Esophagus squamous epithelium (tissue), 4 donors: ENCODE measurements around the gene NCOR1.

Source experiments
- POLR2A ChIP-seq, 4 donors: fragments of 450-650 bp; IDR thresholded peaks; one replicate each; pipeline ENCODE4 v1.6.1; 2017; ENCODE audit warnings: antibody characterized with exemption in 4 of 4, mild to moderate bottlenecking in 4 of 4, moderate library complexity in 3 of 4
- TF ChIP-seq, protein P1 (sequence below), 6 experiments: fragments of 450-650 bp in 4 of 6; fragments of 200-600 bp in 2 of 6; sonication (generic) in 2 of 6; IDR thresholded peaks; one replicate each; pipeline ENCODE4 v1.5.1; 2016 to 2019; ENCODE audit warnings: antibody characterized with exemption in 6 of 6, mild to moderate bottlenecking in 4 of 6, moderate library complexity in 4 of 6

DNA sequence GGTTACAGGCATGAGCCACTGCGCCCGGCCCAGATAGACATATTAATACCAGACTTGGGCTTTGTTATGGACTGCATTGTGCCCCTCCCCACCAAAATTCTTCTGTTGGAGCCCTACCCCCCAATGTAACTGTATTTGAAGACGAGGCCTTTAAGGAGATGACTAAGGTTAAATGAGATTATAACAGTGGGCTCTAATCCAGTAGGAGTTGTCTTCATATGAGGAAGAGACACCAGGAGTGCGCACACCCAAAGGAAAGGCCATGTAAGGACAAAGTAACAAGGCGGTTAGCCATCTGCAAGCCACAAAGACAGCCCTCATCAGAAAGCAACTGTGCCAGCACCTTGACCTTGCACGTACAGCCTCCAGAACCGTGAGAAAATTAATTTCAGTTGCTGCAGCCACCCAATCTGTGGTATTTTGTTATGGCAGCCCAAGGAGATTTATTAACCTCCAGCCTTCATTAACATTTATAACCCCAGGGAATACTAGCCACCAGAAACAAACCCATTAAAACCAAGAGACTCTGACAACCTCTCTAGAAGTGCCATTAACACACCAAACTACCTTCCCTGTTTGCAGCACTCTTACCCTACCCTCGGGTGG lies 108.1 kb downstream of the NCOR1 start:
- TF ChIP-seq, protein P1, sequence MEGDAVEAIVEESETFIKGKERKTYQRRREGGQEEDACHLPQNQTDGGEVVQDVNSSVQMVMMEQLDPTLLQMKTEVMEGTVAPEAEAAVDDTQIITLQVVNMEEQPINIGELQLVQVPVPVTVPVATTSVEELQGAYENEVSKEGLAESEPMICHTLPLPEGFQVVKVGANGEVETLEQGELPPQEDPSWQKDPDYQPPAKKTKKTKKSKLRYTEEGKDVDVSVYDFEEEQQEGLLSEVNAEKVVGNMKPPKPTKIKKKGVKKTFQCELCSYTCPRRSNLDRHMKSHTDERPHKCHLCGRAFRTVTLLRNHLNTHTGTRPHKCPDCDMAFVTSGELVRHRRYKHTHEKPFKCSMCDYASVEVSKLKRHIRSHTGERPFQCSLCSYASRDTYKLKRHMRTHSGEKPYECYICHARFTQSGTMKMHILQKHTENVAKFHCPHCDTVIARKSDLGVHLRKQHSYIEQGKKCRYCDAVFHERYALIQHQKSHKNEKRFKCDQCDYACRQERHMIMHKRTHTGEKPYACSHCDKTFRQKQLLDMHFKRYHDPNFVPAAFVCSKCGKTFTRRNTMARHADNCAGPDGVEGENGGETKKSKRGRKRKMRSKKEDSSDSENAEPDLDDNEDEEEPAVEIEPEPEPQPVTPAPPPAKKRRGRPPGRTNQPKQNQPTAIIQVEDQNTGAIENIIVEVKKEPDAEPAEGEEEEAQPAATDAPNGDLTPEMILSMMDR (IDR thresholded peaks at IDR 0.05) = no peak
- no peak for TF ChIP-seq POLR2A (IDR thresholded peaks at IDR 0.05)
